Activated CD4-positive, CD25-positive, alpha-beta regulatory T cell treated with anti-CD3 and anti-CD28 coated beads, Interleukin-2, amount 50 U/mL, for 72 hours (primary cell): ENCODE data around the gene LYRM1.

Experiments used
- DNase-seq: peaks from one replicate; pipeline ENCODE4 v3.0.0; 2021

Gene LYRM1

GRCh38 chr16:20873331-20873730 is 27.2 kb upstream of the LYRM1 start:
- no peak for DNase-seq

- DNase-seq, result no peak
Observed at GRCh38 chr16:20874088-20874581, 26.4 kb upstream of the LYRM1 start.

GRCh38 chr16:20875355-20875650 is 25.3 kb upstream of the LYRM1 start:
- no peak for DNase-seq

GRCh38 chr16:20878682-20879147 is 21.9 kb upstream of the LYRM1 start:
- no peak for DNase-seq

- no peak for DNase-seq
Observed at GRCh38 chr16:20879175-20880040, 21.2 kb upstream of the LYRM1 start.

GRCh38 chr16:20880867-20881502 is 19.6 kb upstream of the LYRM1 start:
- no peak for DNase-seq

- no peak for DNase-seq
Observed at GRCh38 chr16:20881503-20881878, 19.1 kb upstream of the LYRM1 start.

- DNase-seq, result no peak
Observed at GRCh38 chr16:20883554-20884239, 16.9 kb upstream of the LYRM1 start.

GRCh38 chr16:20884240-20884556 is 16.4 kb upstream of the LYRM1 start:
- DNase-seq, result no peak

- DNase-seq, result no peak
Observed at GRCh38 chr16:20886320-20886719, 14.3 kb upstream of the LYRM1 start.

- no peak for DNase-seq
Observed at GRCh38 chr16:20887207-20887606, 13.4 kb upstream of the LYRM1 start.

GRCh38 chr16:20889625-20890275 is 10.8 kb upstream of the LYRM1 start:
- DNase-seq, result no peak

- no peak for DNase-seq
Observed at GRCh38 chr16:20894388-20894787, 6.2 kb upstream of the LYRM1 start.

GRCh38 chr16:20897253-20897897 is 3.2 kb upstream of the LYRM1 start:
- DNase-seq, result no peak

- DNase-seq, result no peak
Observed at GRCh38 chr16:20897922-20898321, 2.6 kb upstream of the LYRM1 start.

- DNase-seq, result no peak
Observed at GRCh38 chr16:20899071-20899470, 1.5 kb upstream of the LYRM1 start.

GRCh38 chr16:20899477-20900298 is 883 bp upstream of the LYRM1 start:
- no peak for DNase-seq

GRCh38 chr16:20901068-20901435 is 481 bp downstream of the LYRM1 start:
- DNase-seq, result no peak

- DNase-seq, result peak; percentile 42
Observed at GRCh38 chr16:20901436-20902112, 1.0 kb downstream of the LYRM1 start.

GRCh38 chr16:20902426-20902825 is 1.9 kb downstream of the LYRM1 start:
- DNase-seq, result no peak

- DNase-seq, result no peak
Observed at GRCh38 chr16:20903116-20903898, 2.7 kb downstream of the LYRM1 start.
